ENCODE data around the gene KRTAP23-1. TPM values are rescaled to one million over a fixed set of nuclear protein-coding genes. Genes with fewer than 3 reads are reported as not detected.

The KRTAP23-1 gene
- total RNA-seq, 2 donors from 2014 or later = not detected

DNA sequence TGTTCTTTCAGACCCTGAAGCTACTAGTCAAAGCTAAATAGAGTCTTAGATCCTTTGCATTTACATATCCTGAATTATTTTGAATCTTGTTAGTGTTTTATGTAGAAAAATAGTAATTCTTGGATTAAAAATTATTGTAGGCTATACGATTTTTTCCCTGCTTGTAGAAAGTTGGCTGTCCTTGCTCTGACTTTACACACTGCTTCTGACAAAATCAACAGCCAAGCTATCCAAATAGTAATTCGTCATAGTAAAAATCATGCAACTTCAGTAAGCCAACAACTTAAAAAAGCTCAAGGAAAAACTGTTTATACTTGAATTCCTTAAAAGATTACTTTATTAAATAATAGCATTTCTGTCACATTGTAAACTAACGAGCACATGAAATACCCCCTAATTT is 7.5 kb upstream of the KRTAP23-1 start:
- Histone ChIP-seq H3K9ac (ENCODE audit: low read depth in 2 of 2, low read length in 2 of 2) (no peak overlapping the region), H3K27ac (no peak overlapping the region), H3K36me3 (no peaks in the 10 kb centered on the region), H3K9me3 (no peaks in the 10 kb centered on the region), H3K4me3 (no peak overlapping the region), H3K4me1 (no peaks in the 10 kb centered on the region), H3K27me3 (no peaks in the 10 kb centered on the region)
- TF ChIP-seq, protein P1, sequence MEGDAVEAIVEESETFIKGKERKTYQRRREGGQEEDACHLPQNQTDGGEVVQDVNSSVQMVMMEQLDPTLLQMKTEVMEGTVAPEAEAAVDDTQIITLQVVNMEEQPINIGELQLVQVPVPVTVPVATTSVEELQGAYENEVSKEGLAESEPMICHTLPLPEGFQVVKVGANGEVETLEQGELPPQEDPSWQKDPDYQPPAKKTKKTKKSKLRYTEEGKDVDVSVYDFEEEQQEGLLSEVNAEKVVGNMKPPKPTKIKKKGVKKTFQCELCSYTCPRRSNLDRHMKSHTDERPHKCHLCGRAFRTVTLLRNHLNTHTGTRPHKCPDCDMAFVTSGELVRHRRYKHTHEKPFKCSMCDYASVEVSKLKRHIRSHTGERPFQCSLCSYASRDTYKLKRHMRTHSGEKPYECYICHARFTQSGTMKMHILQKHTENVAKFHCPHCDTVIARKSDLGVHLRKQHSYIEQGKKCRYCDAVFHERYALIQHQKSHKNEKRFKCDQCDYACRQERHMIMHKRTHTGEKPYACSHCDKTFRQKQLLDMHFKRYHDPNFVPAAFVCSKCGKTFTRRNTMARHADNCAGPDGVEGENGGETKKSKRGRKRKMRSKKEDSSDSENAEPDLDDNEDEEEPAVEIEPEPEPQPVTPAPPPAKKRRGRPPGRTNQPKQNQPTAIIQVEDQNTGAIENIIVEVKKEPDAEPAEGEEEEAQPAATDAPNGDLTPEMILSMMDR (IDR thresholded peaks at IDR 0.05) = no peak
- intact Hi-C loops (cut with DNase I) = no loop called here
- no peak for DNase-seq

DNA sequence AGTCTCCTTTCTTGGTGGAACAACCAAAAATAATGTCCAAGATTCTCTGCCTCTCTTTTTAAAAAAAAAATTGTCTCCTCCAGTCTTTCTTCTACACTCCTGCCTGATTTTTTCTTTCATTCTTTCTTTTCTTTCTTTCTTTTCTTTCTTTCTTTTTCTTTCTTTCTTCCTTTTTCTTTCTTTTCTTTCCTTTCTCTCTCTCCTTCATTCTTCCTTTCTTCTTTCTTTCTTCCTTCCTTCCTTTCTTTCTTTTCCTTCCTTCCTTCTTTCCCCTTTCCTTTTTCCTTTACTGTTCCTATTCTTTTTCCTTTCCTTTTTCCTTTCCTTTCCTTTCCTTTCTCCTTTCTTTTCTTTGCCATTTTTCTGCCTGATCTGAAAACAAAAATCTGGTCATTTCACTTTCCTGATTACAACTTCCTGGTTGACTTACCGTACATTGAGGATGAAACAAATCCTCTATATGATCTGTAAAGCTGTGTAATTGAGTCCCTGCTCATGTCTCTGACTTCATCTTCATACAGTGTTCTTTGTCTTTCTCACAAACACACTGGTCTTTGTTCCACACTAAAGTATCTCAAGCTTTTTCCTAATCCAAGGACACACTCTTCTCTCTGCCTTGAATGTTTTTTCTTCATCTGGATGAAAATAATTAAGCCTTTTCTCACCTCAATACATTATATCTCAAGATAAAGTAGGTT is 6.1 kb upstream of the KRTAP23-1 start:
- Histone ChIP-seq H3K4me3 (no peak overlapping the region), H3K9ac (ENCODE audit: low read depth in 2 of 2, low read length in 2 of 2) (no peak overlapping the region), H3K36me3 (no peaks in the 10 kb centered on the region), H3K27ac (no peak overlapping the region), H3K27me3 (no peaks in the 10 kb centered on the region), H3K4me1 (no peaks in the 10 kb centered on the region), H3K9me3 (no peaks in the 10 kb centered on the region)
- TF ChIP-seq, protein P1 (IDR thresholded peaks at IDR 0.05) = no peak
- DNase-seq = no peak
- intact Hi-C loops (cut with DNase I) = no loop called here

DNA sequence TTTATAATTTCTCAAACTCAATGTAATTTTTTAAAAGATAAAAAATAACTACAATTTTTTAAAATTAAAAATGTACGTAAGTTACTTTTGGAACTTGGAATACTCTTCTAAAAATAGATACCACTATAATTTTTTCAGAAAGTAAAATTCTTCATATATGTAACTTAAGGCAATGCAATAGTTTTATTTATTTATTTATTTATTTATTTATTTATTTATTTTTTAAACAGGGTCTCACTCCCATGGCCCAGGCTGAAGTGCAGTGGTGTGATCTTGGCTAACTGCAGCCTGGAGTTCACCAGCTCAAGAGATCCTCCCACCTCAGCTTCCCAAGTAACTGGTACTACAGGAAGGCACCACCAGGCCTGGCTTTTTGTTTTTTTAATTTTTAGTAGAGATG is 3.1 kb upstream of the KRTAP23-1 start:
- Histone ChIP-seq H3K27me3 (no peaks in the 10 kb centered on the region), H3K36me3 (no peaks in the 10 kb centered on the region), H3K9ac (ENCODE audit: low read depth in 2 of 2, low read length in 2 of 2) (no peak overlapping the region), H3K4me3 (no peak overlapping the region), H3K4me1 (no peaks in the 10 kb centered on the region), H3K27ac (no peak overlapping the region), H3K9me3 (no peaks in the 10 kb centered on the region)
- DNase-seq = no peak
- intact Hi-C loops (cut with DNase I) = no loop called here
- TF ChIP-seq, protein P1 (IDR thresholded peaks at IDR 0.05) = no peak

DNA sequence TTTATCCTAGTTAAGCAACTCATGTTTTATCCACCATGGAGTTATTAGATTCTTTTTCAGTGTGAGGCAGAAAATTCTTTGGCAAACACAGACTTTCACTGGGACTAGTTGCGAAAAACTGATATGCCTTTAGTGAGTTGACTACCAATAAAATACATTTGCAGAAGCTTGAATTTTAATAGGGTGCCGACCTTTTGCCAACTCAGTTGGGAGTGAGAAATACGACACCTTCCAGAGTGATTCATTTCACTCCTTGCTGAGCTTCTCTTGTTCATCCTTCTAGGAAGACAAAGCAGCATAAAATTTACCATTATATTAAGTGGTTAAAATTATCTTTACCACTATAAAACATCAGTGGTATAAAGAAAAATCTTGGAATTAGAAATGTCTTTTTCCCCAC is 1.2 kb upstream of the KRTAP23-1 start:
- TF ChIP-seq, protein P1 (IDR thresholded peaks at IDR 0.05) = no peak

DNA sequence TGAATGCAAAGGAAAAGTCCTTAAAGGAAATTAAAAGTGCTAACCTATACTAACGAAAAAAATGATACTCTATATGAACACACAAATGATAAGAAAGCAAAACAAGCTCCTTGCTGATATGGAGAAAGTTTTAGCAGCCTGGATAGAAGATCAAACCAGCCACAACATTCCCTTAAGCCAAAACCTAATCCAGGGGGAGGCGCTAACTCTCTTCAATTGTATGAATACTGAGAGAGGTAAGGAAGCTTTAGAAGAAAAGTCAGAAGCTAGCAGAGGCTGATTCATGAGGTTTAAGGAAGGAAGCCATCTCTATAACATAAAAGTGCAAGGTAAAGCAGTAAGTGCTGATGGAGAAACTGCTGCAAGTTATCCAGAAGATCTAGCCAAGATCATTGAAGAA is 3.4 kb downstream of the KRTAP23-1 start:
- TF ChIP-seq, protein P1 (IDR thresholded peaks at IDR 0.05) = no peak
- Histone ChIP-seq H3K9me3 (no peaks in the 10 kb centered on the region), H3K27me3 (no peaks in the 10 kb centered on the region), H3K9ac (ENCODE audit: low read depth in 2 of 2, low read length in 2 of 2) (no peak overlapping the region), H3K4me3 (no peak overlapping the region), H3K4me1 (no peaks in the 10 kb centered on the region), H3K27ac (no peak overlapping the region), H3K36me3 (no peaks in the 10 kb centered on the region)
- no peak for DNase-seq
- intact Hi-C loops (cut with DNase I) = no loop called here

More for the DNA sequence above, 1.2 kb upstream of the KRTAP23-1 start:
- no peaks in the 10 kb centered on the region for H3K9me3 ChIP-seq
- H3K27ac ChIP-seq = no peak overlapping the region
- no peak overlapping the region for H3K9ac ChIP-seq (ENCODE audit: low read depth in 2 of 2, low read length in 2 of 2)
- no peaks in the 10 kb centered on the region for H3K4me1 ChIP-seq
- intact Hi-C loops (cut with DNase I) = no loop called here
- H3K36me3 ChIP-seq = no peaks in the 10 kb centered on the region
- H3K27me3 ChIP-seq = no peaks in the 10 kb centered on the region
- DNase-seq = no peak
- no peak overlapping the region for H3K4me3 ChIP-seq

Data from colonic mucosa (tissue), 4 donors.